ENCODE results near the gene GJB1.
A peak's percentile ranks its signal among the peaks of the same experiment; 100 is the strongest.

The GJB1 gene

DNA sequence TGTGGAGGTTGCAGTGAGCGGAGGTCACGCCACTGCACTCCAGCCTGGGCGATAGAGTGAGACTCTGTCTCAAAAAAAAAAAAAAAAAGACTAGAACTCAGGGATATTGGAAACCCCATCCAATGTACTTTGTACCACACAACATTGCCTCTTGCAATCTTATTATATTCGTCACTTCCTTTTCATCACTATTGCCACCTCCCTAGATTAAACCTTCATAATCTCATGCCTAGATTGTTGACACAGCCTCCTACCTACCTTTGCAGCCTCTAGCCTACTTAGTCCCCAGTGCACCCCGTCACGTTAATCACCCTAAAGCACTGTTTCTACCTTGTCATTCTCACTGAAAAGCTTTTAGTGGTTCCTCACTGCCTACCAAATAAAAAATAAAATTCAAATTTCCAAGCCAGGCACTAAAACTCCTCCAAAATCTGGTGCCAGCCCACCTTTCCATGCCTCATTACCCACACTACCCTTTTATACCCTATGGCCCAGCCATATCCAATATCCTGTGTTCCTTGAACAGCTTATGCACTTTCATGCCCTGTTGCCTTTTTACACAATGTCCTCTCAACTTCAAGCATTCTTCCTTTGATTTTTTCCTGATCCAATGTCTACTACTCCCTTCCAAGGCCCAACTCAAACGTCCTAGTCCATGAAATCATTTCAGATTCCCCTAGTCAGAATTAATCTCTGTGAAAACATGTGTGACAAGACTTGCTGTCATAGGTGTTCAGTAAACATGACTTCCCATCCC lies 23.6 kb upstream of the GJB1 start:
- H3K9me3 ChIP-seq (ENCODE audit: control insufficient read depth, insufficient read depth, low read depth, low read length), result no peaks in the 10 kb centered on the region; the same call in none of the 2 replicates
- no peaks in the 10 kb centered on the region for H3K36me3 ChIP-seq (ENCODE audit: control insufficient read depth in 2 of 2, insufficient read depth in 1 of 2, low read length in 2 of 2)
- POLR2A ChIA-PET, result no interaction called here
- no peak overlapping the region for H3K4me3 ChIP-seq (ENCODE audit: low read depth, low read length)
- no peak for TF ChIP-seq MYNN (tag by site-specific recombination; IDR thresholded peaks at IDR 0.05; ENCODE audit: borderline replicate concordance)
- TF ChIP-seq SCRT1 (tag by site-specific recombination; IDR thresholded peaks at IDR 0.05; ENCODE audit: borderline replicate concordance), result no peak
- no peak for TF ChIP-seq ZNF701 (tag by site-specific recombination; IDR thresholded peaks at IDR 0.05)
- TF ChIP-seq ZNF223 (tag by site-specific recombination; IDR thresholded peaks at IDR 0.05), result no peak
- no peak for TF ChIP-seq MZF1 (tag by site-specific recombination; IDR thresholded peaks at IDR 0.05; ENCODE audit: borderline replicate concordance)
- TF ChIP-seq PBX3 (CRISPR knock-in tag; IDR thresholded peaks at IDR 0.05), result no peak
- peak; percentile 27; the same call in 1 of the 2 replicates for TF ChIP-seq GLIS1 (tag by site-specific recombination; IDR thresholded peaks at IDR 0.05)
- H3K27ac ChIP-seq (ENCODE audit: extremely low read depth, low read depth, low read length), result no peak overlapping the region
- no peaks in the 10 kb centered on the region for H3K4me1 ChIP-seq (ENCODE audit: control insufficient read depth, insufficient read depth, low read length)
- CTCF ChIA-PET, result interaction anchor here (0.6 to 1.2 kb wide), 3 partner anchors 20 to 664 kb away, joined by 3 to 5 read pairs (median 3); no protein-coding TSS in a partner anchor

DNA sequence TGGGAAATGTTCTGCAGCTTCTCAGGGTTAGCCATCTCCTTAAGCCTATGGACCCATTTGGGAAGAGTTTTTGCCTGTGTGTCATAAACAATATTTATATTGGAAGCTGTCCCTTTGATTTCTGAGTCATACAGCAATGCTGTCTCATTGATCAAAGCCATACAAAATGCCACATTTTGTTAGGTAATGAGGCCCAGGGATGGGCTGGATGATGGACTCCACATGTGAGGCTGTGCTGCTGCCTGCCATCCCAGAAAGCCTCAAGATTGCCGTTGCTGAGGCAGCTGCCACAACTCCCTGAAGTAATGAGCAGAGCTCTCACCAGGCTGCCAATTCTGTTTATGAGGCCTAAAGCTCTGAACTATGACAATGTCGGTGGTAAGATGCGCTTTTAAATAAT lies 12.2 kb upstream of the GJB1 start:
- ChIA-PET POLR2A (no interaction called here), CTCF (no interaction called here)
- Histone ChIP-seq H3K9me3 (ENCODE audit: control insufficient read depth, insufficient read depth, low read depth, low read length) (no peaks in the 10 kb centered on the region), H3K27ac (ENCODE audit: extremely low read depth, low read depth, low read length) (no peak overlapping the region), H3K4me3 (ENCODE audit: low read depth, low read length) (no peak overlapping the region), H3K36me3 (ENCODE audit: control insufficient read depth in 2 of 2, insufficient read depth in 1 of 2, low read length in 2 of 2) (no peaks in the 10 kb centered on the region), H3K4me1 (ENCODE audit: control insufficient read depth, insufficient read depth, low read length) (no peaks in the 10 kb centered on the region)
- no peak for TF ChIP-seq ZFP41 (tag by site-specific recombination; IDR thresholded peaks at IDR 0.05; ENCODE audit: borderline replicate concordance)
- no peak for TF ChIP-seq MYNN (tag by site-specific recombination; IDR thresholded peaks at IDR 0.05; ENCODE audit: borderline replicate concordance)

GRCh38 chrX:71212536-71212935 lies 10.5 kb upstream of the GJB1 start:
- TF ChIP-seq KLF8 (tag by site-specific recombination; IDR thresholded peaks at IDR 0.05), result no peak
- TF ChIP-seq ZNF596 (tag by site-specific recombination; IDR thresholded peaks at IDR 0.05), result no peak
- TF ChIP-seq ZFP69B (tag by site-specific recombination; IDR thresholded peaks at IDR 0.05), result no peak
- H3K4me1 ChIP-seq (ENCODE audit: control insufficient read depth, insufficient read depth, low read length), result no peaks in the 10 kb centered on the region
- H3K36me3 ChIP-seq (ENCODE audit: control insufficient read depth in 2 of 2, insufficient read depth in 1 of 2, low read length in 2 of 2), result no peaks in the 10 kb centered on the region
- no peaks in the 10 kb centered on the region for H3K9me3 ChIP-seq (ENCODE audit: control insufficient read depth, insufficient read depth, low read depth, low read length)
- CTCF ChIA-PET, result interaction anchor here (0.5 kb wide), 1 partner anchor 657 kb away, joined by 4 read pairs; no protein-coding TSS in a partner anchor
- no peak overlapping the region for H3K4me3 ChIP-seq (ENCODE audit: low read depth, low read length)
- no peak overlapping the region for H3K27ac ChIP-seq (ENCODE audit: extremely low read depth, low read depth, low read length)
- POLR2A ChIA-PET, result no interaction called here

DNA sequence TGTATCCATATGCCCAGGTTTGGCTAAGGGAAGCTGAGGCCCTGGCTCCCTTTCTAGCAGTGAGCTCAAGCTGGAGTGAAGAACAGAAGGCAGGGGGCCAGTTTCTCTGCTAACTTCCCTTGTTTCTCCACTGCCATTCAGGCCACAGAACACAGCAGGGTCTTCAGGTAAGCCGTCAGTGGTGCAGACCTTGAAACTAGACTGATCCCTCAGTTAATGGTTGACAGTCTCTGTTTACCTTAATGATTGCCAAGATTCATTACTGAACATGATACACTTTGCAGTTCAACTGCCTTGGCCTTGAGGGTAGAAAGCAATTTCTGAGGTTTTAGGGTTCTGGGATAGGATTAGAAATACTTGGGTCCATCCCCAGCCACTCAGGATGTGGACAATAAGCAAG lies 8.9 kb upstream of the GJB1 start:
- H3K27ac ChIP-seq (ENCODE audit: extremely low read depth, low read depth, low read length), result no peak overlapping the region
- H3K9me3 ChIP-seq (ENCODE audit: control insufficient read depth, insufficient read depth, low read depth, low read length), result no peaks in the 10 kb centered on the region
- no peaks in the 10 kb centered on the region for H3K4me1 ChIP-seq (ENCODE audit: control insufficient read depth, insufficient read depth, low read length)
- ChIA-PET POLR2A (no interaction called here), CTCF (interaction anchor here (0.6 kb wide), 1 partner anchor 11 kb away, joined by 3 read pairs; no protein-coding TSS in a partner anchor)
- TF ChIP-seq ZNF416 (tag by site-specific recombination; IDR thresholded peaks at IDR 0.05) (no peak), ZNF473 (tag by site-specific recombination; IDR thresholded peaks at IDR 0.05) (no peak), ZNF221 (tag by site-specific recombination; IDR thresholded peaks at IDR 0.05; ENCODE audit: borderline replicate concordance) (no peak), ZNF510 (tag by site-specific recombination; IDR thresholded peaks at IDR 0.05; ENCODE audit: insufficient replicate concordance) (no peak)
- no peak overlapping the region for H3K4me3 ChIP-seq (ENCODE audit: low read depth, low read length)
- no peaks in the 10 kb centered on the region for H3K36me3 ChIP-seq (ENCODE audit: control insufficient read depth in 2 of 2, insufficient read depth in 1 of 2, low read length in 2 of 2)

All from HEK293 (cell line).